22Rv1 (cell line): ENCODE measurements around the gene RTN4RL1.

Experiments used
- H3K27ac ChIP-seq: fragments of 450-650 bp; 2 replicates; pipeline ENCODE4 v1.5.1; 2017
- ZFX ChIP-seq: fragments of 450-650 bp; IDR thresholded peaks from 2 replicates; pipeline ENCODE4 v1.6.1; 2017; ENCODE audit warnings: antibody characterized with exemption, borderline replicate concordance
- TF ChIP-seq, protein P1 (sequence below): fragments of 450-650 bp; IDR thresholded peaks from 2 replicates; pipeline ENCODE4 v1.5.1; 2017; ENCODE audit warnings: mild to moderate bottlenecking

Gene RTN4RL1

DNA sequence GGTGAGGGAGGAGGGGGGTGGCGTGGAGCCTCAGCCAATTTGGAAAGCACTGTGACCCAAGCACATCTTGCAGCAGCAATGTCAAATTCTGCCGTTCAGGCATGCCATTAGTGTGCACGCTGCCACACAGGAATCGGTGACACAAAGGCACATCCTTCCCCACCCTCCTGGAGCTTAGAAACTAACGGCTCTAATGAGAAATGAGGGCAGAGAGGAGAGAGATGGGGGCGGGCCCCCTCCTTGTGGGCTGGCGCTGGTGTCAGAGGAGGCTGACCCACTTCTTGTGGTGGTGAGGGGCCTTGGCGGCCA lies 94.8 kb downstream of the RTN4RL1 start:
- H3K27ac ChIP-seq = no peak overlapping the region
- no peak for TF ChIP-seq ZFX
- TF ChIP-seq, protein P1, sequence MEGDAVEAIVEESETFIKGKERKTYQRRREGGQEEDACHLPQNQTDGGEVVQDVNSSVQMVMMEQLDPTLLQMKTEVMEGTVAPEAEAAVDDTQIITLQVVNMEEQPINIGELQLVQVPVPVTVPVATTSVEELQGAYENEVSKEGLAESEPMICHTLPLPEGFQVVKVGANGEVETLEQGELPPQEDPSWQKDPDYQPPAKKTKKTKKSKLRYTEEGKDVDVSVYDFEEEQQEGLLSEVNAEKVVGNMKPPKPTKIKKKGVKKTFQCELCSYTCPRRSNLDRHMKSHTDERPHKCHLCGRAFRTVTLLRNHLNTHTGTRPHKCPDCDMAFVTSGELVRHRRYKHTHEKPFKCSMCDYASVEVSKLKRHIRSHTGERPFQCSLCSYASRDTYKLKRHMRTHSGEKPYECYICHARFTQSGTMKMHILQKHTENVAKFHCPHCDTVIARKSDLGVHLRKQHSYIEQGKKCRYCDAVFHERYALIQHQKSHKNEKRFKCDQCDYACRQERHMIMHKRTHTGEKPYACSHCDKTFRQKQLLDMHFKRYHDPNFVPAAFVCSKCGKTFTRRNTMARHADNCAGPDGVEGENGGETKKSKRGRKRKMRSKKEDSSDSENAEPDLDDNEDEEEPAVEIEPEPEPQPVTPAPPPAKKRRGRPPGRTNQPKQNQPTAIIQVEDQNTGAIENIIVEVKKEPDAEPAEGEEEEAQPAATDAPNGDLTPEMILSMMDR = no peak

DNA sequence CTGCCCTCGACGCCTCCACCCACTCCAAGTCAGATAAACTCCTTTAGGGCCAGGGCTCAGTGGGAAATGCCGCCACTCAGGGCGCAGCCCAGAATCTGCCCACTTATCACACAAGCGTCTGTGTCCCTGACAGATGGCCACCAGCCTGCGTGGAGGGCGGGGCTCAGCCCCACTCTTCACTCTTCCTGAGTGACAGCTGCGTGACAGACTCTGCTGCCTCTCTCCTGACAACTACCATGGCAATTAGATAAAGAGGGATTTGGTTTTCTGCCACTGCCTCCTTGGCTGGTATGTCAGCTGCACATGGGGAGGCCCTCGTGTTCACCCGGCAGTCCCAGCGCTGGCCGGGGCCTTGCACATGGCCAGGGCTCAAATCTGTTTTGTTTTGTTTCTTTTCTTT lies 96.2 kb downstream of the RTN4RL1 start:
- H3K27ac ChIP-seq = no peak overlapping the region
- TF ChIP-seq ZFX = no peak
- TF ChIP-seq, protein P1 = no peak

DNA sequence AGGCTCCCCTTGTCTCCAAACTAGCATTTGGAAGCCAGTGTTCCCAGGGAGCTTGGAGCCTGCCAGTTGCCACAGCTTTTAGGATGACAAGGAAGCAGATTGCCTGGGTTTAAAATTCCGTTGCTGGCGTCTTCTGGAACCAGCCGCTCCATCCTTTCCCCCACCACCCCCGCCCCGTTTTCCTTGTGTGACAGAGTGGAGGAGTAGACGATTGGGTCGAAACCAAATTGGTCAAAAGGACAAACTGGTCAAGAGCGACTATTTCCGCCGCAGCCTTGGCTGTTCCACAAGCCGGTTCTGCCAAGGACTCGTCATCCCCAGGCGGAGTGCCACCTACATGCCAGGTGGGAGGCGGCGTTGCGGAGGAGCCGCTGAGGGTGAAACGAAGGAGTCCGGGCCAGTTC lies 104.2 kb downstream of the RTN4RL1 start:
- TF ChIP-seq, protein P1 = no peak
- no peak for TF ChIP-seq ZFX
- H3K27ac ChIP-seq = no peak overlapping the region

DNA sequence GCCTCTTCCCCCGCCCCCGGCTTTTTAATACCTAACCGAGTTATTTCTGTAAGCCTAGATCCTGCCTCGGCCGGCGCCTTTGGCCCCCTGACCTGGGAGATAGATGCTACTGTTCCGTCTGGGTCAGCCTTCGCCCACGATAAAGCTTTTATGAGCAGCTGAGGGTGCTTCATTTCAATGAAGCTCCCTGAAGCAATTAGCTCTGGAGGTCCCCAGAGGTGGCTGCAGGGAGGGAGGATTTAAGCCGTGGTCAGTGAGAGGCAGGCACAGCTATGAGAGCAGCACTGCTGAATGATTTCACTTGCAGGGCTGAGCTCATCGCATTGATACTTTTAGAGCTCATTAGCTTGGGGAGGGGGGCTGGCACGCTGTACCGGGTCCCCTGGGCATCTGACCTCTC lies 105.9 kb downstream of the RTN4RL1 start:
- no peak for TF ChIP-seq ZFX
- TF ChIP-seq, protein P1 = no peak
- no peak overlapping the region for H3K27ac ChIP-seq

DNA sequence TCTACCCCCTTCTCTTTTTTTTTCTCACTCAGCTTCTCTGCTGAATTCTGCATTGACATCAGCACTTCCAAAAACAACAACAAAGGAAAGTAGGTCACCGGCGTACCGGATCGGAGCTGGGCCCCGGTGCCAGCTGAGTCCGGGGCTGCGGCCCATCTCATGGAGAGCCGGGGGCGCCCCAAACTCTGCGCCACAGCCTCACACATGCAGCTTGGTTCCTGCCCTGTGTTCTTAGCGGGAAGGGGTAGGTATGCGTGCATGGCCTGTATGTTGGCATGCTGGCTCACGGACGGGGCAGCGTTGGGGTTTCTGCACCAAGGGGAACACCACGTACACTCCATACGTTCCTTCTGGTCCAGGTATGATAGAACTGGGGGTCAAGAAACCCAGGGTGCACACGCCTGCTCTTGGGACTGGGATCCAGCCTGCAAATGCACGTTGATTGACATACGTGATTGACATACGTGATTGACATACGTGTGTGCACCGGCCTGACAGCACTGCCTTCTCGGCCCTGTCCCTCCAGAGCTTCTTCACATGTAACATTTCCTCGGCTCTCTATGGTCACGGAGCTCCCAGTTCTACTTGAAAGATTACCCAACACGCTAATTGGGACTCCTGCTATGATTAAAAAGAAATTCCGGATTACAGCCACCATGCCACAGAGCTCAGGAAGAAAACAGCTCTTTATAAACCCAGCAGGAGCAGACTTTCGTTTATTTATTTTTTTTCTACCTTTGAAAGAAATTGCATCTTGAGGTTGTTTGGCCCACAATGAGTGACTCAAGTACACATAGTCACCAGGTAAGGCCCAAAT lies 106.6 kb downstream of the RTN4RL1 start:
- no peak for TF ChIP-seq ZFX
- TF ChIP-seq, protein P1 = no peak
- no peak overlapping the region for H3K27ac ChIP-seq

DNA sequence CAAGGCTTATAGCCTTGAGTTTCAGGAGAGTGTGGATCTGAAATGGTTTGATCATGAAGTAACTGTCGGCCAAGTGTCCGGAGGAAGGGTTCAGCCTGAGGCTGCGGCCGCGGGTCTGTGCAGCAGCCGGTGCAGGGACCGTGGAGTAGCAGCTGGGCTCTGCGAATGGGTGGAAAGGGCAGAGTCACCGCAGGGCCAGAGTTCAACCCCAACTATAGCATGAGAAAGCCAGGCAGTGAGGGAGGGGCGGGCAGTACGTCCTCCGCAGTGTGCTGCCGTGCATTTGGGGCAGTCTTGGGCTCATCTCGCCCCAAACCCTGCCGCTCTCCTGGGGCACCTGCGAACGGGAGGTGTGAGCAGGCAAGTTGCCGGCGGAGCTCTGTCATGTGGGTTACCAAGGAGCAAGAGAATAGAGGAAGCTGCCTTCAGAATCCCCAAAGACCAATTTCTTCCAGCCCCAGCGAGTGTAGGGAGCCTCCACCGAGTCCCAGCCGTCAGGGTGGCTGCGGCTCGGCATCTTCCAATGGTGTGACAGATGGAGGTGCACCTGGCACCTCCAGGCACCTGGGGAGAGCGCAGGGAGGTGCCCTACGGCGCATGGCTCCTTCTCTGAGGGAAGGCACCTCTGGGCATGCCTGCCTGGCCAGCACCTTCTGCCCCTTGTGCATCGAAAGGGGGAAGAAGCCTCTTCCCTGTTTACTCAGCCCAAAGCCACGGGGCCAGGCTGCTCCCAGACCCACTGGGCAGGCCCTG lies 108.0 kb downstream of the RTN4RL1 start:
- TF ChIP-seq, protein P1 = no peak
- TF ChIP-seq ZFX = no peak
- no peak overlapping the region for H3K27ac ChIP-seq

DNA sequence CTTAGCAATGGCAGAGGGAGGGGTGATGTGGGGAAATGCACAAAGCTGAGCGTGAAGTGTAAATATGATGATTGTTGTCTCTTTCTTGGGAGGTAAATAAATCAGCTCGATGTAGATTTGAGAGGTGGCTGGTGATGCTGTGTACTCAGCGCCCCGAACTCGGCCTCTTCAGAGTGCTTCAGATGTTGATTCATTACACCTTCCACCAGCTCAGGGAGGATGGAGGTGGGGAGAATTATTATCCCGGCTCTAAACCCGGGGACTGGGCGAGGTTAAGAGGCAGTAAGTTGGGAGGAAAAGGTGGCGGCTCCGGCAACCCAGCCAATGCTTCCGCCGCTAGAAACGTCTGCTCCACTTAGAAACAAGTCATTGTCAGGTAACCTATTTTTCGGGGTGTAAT lies 108.8 kb downstream of the RTN4RL1 start:
- TF ChIP-seq ZFX = no peak
- TF ChIP-seq, protein P1 = no peak
- H3K27ac ChIP-seq = no peak overlapping the region
